GM18520 (cell line): Measurements from ENCODE around the gene LY6G5C.

Experiments
- ATAC-seq: cut with Tn5 transposase; IDR thresholded peaks from one replicate; pipeline ENCODE4 v1.9.1; 2021; ENCODE audit not compliant: unreplicated experiment

LY6G5C gene

DNA sequence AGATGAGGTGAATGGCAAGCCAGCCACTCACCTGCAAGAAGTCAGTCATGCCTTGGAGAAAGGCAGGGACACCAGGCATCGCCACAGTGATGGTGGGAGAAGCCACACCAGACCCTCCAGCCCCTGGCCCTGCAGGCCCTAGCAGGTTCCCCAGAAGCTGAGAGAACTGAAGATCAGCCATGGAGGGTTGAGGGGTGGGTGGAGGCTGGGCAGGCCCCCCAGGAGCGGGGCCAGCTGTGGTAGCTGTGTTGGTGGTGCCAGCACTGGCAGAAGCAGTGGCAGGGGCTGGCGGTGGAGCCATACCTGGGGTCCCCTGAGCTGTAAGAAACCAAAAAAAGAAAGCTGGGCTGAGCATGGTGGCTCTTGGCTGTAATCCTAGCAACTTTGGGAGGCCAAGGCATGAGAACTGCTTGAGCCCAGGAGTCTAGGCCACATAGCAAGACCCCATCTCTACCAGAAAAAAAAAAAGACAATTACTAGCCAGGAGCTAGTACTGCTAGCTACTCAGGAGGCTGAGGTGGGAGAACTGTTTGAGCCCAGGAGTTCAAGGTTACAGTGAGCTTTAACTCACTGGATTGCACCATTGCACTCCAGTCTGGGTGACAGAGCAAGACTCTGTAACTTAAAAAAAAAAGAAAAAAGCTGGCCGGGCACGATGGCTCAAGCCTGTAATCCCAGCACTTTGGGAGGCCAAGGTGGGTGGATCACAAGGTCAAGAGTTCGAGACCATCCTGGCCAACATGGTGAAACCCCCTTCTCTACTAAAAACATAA lies 37.9 kb downstream of the LY6G5C start:
- ATAC-seq: no peak

DNA sequence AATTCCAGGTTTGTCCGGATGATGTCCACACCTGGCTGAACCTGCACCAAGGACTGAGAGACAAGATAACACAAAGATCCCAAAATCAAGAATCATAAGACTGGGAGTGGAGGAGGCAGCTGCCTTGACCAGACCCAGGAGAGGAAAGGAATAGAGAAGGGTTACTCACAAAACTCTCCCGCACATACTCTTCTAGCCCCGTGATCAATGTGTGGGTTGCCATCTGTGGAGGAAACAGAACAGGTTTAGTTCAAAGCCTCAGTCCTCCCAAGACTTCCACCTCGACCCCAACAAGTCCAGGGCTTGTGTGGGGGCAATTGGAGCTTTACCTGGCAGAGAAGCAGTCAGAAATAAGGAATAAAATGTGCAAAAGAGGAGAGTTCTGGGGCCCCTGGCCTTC lies 39.5 kb downstream of the LY6G5C start:
- no peak for ATAC-seq

DNA sequence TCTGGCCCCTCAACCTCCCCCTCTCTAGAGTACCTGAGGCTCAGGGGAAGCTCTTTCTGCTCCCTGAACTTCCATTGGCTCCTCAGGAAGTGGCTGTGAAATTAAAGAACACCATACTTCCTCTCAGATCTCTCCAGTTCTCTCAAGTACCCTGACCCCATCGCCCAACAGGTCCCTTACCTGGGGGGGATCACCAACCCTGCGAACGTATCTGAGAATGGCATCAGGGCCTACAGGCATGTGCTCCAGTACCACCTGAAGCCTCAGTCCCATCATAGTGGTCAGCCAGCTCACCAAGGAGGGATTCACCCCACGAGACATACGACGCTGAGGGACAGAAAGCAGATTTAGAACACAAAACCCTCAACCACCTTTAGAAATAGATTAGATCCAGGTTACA lies 40.3 kb downstream of the LY6G5C start:
- no peak for ATAC-seq

DNA sequence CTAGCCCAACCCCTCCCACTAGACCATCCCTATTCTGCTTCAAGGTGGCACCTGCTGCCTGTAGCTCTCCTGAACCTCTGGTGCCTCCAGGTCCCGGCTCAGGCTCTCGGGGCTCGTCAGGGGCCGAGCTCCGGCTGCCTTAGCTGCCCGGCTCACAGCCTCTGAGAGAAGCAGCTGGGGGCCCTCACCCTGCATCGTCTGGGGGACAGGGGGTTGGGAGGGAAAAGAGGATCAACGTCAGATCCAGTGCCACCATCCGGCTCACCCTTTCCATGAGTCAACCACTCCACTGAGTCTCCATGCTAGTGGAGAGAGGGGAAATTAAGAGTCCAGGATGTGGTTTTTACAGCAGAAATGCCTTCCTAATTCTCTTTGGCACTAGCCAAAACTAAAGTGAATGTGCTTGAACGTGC lies 41.4 kb downstream of the LY6G5C start:
- ATAC-seq: no peak

DNA sequence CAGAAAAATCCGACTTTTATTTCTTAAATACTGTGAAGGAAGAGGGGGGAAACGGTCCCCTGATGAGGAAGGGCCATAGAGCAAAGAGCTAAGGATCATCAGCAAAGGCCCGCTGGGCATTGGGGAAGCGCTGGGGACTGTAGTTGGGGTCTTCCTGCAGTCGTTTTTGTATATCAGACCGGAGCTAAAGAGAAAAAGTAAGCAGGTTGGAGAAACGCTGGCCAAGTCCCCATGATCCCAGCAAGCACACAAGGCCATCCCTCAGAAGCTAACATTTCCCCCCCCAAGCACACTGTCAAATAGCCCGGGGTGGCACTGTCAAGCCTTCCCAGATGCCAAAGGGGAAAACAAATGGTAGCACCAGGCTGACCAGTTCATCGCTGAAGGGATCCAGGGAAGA lies 41.8 kb downstream of the LY6G5C start:
- no peak for ATAC-seq

DNA sequence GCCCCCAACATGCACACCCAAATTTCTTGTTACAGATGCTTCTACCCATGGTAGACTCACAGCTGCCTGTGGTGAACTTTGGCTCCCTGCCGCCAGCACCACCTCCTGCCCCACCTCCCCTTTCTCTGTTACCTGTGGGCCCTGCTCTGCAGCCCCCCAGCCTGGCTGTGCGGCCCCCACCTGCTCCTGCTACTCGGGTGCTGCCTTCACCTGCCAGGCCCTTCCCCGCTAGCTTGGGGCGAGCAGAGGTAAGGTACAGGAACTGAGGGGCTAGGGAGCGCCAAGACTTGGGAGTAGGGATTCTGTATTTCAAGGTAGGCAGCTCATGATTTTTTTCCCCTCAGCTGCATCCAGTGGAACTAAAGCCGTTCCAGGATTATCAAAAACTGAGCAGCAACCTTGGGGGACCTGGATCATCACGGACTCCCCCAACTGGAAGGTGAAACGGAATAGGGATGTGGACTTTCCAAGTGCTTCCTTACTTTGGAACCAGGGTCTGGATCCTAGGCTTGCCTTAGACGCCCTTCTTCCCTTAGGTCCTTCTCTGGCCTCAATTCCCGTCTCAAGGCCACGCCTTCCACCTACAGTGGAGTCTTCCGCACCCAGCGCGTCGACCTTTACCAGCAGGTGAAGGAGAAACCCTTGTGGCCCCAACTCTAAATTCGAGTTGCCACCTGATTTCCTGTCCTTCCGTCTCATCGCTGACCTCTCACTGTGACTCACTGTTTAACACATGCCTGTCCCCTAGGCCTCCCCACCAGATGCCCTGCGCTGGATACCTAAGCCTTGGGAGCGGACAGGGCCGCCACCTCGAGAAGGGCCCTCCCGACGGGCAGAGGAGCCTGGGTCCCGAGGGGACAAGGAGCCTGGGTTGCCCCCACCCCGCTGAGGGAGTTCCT lies 43.9 kb downstream of the LY6G5C start:
- no peak for ATAC-seq

DNA sequence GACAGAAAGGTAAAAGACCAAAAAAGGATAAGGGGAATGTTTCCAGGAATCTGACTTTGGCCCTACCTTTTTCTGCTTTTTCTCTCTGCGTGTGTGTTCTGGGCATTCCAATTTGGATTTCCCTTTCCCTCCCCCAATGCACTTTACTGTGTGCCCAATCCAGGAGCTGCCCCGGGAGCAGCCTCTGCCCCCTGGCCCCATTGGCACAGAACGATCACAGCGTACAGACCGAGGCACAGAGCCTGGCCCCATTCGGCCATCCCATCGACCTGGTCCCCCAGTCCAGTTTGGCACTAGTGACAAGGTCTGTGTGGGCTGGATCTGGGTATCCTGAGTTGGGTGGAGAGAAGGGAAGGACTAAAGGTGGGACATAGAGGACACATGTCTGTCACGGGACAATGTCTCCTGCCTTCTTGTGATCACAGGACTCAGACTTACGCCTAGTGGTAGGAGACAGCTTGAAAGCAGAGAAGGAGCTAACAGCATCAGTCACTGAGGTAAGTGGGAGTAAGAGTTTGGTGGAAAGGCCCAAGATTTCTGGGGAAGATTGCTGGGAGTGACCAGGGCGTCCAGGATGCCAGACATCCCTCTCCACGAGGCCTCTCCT lies 45.8 kb downstream of the LY6G5C start:
- ATAC-seq: no peak

DNA sequence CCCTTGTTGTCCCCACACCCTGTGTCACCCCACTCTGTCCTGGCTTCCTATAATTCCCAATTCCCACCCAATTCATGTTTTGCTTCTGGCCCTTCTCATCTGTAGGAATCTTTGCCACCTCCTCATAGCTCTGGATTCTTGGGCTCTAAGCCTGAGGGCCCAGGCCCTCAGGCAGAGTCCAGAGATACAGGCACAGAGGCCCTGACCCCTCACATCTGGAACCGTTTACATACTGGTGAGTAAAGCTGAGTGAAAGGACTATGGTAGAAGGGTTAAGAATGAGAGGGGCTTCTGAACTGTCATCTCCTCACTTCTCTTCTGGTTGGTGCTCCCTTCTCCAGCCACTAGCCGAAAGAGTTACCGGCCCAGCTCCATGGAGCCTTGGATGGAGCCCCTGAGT lies 46.7 kb downstream of the LY6G5C start:
- no peak for ATAC-seq

DNA sequence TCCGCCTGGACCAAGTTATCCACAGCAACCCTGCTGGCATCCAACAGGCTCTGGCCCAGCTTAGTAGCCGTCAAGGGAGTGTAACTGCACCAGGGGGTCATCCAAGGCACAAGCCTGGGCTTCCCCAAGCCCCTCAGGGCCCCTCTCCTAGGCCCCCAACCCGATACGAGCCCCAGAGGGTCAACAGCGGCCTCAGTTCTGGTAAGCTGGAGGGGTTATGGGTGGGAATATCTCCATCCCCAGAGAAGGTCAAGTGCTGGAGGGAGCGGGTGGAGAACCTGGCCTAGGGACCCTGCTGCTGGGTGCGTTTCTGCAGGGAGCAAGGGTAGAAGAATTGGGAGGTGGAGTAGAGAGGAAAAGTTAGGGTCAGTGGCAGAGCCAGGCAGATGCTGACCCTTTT lies 47.4 kb downstream of the LY6G5C start:
- no peak for ATAC-seq

DNA sequence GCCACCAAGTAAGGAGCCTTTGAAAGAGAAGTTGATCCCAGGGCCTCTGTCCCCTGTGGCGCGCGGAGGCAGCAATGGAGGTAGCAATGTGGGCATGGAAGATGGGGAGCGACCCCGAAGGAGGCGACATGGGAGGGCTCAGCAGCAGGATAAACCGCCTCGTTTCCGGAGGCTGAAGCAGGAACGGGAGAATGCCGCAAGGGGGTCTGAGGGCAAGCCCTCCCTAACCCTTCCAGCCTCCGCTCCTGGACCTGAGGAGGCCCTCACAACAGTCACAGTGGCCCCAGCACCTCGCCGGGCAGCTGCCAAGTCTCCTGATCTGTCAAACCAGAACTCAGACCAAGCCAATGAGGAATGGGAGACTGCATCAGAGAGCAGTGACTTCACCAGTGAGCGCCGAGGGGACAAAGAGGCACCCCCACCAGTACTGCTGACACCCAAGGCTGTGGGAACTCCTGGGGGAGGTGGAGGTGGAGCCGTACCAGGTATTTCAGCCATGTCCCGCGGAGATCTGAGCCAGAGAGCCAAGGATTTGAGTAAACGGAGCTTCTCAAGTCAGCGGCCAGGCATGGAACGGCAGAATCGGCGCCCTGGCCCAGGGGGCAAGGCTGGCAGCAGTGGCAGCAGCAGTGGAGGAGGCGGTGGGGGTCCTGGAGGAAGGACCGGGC lies 48.5 kb downstream of the LY6G5C start:
- ATAC-seq: no peak

DNA sequence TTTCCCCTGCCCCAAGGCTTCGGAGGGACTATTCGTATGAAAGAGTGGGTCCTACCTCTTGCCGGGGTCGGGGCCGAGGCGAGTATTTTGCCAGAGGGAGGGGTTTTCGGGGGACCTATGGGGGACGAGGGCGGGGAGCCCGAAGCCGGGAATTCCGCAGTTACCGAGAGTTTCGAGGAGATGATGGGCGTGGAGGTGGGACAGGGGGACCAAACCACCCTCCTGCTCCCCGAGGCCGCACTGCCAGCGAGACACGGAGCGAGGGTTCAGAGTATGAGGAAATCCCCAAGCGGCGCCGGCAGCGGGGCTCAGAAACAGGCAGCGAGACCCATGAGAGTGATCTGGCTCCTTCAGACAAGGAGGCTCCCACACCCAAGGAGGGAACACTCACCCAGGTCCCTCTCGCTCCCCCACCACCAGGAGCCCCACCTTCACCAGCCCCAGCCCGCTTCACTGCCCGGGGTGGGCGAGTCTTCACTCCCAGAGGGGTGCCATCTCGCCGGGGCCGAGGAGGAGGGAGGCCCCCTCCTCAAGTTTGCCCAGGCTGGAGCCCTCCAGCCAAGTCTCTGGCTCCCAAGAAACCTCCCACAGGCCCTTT lies 49.1 kb downstream of the LY6G5C start:
- no peak for ATAC-seq

DNA sequence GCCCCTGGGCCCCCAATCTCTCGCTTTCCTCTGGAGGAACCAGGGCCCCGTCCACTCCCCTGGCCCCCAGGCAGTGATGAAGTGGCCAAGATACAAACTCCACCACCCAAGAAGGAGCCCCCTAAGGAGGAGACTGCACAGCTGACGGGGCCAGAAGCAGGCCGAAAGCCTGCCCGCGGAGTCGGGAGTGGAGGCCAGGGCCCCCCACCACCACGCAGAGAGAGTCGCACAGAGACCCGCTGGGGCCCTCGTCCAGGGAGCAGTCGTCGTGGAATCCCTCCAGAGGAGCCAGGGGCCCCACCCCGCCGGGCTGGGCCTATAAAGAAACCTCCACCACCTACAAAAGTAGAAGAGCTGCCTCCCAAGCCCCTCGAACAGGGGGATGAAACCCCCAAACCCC lies 49.7 kb downstream of the LY6G5C start:
- ATAC-seq: no peak

DNA sequence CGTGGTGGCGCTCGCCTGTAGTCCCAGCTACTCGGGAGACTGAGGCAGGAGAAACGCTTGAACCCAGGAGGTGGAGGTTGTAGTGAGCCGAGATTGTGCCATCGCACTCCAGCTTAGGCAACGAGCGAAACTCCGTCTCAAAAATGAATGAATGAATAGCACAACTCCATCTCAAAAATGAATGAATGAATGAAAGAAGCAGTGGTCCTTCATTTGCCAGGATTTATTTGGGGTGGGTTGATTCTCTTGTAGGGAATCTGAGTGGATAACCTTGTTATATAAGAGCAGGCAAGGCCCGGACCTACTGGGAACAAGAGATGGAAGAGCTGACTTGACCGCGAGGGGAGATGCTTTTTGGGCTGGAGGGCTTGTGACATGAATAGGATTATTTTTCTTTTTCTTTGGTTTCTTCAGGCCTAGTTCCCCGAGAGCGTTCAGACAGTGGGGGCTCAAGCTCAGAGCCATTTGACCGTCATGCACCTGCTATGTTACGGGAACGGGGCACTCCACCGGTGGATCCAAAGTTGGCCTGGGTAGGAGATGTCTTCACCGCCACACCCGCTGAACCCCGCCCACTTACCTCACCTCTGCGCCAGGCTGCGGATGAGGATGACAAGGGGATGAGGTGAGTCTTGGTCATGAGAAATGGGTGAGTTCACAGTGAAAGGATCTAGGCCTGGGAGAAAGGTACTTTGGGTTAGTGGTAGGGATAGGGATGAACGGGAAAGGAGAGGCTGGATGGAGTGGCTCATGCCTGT lies 50.5 kb downstream of the LY6G5C start:
- no peak for ATAC-seq

DNA sequence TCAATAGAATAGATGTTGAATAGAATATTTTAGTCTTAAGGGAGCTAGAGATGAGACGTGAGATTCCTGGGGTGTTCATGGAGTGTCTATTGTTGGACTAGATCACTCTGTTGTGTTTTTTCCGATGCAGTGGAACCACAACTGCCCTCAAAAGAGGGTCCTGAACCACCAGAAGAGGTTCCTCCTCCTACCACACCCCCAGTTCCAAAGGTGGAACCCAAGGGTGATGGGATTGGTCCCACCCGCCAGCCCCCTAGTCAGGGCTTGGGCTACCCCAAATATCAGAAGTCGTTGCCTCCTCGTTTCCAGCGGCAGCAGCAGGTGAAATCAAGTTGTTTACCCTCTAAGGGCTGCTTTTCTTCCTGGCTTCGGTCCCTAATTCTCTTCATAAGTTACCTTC lies 51.9 kb downstream of the LY6G5C start:
- no peak for ATAC-seq

DNA sequence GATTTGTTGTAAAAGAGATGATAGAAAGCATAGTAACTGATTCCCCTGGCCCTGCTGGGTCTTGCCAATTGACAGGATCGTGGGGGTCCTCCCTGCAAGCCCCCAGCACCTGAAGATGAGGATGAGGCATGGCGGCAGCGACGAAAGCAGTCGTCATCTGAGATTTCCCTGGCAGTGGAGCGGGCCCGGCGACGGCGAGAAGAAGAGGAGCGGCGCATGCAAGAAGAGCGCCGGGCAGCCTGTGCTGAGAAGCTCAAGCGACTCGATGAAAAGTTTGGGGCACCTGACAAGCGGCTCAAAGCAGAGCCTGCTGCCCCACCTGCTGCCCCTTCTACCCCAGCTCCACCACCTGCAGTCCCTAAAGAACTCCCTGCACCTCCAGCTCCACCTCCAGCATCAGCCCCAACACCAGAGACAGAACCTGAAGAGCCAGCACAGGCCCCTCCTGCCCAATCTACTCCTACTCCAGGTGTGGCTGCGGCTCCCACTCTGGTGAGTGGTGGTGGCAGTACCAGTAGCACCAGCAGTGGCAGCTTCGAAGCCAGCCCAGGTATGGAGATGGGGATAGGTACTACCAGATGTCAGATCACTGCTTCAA lies 53.1 kb downstream of the LY6G5C start:
- no peak for ATAC-seq

DNA sequence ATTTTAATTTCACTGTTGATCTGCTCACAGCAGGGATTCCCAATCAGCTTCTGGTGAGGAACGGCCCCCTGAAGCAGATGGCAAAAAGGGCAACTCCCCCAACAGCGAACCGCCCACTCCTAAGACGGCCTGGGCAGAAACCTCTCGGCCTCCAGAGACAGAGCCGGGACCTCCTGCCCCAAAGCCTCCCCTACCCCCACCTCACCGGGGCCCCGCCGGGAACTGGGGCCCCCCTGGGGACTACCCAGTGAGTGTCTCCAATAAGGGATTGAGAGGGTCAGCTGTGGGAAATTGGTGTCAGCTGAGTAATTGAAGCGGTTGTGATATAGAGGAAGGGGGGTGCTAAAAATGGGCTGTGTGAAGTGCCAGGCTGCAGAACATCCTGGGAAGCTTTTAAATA lies 53.9 kb downstream of the LY6G5C start:
- no peak for ATAC-seq
